ENCODE results near the gene WDR27.

DNA sequence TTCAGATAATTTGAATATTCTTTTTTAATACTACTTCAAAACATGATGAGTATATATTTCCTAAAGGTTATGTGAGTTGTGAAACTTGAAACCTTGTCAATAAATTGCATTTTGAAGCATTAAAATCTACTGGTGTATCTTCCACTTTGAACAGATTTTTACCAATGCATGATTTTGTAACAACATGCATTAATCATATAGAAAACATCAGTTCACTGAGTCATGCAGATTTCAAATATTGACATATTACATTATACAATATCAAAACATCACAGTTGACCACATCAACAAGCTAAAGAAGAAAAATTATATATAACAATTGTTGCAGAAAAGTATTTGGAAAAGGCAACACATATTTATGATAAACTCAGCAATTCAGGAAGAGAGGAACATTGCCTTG is 158.1 kb downstream of the WDR27 start:
- TF ChIP-seq CTCF (IDR thresholded peaks at IDR 0.05; ENCODE audit: poor library complexity): no peak
- no peak for TF ChIP-seq EZH2 (IDR thresholded peaks at IDR 0.05; ENCODE audit: borderline replicate concordance)
